ENCODE data around the gene ZNF605. TPM values are rescaled to one million over a fixed set of nuclear protein-coding genes. Genes with fewer than 3 reads are reported as not detected.
A peak's percentile ranks its signal among the peaks of the same experiment; 100 is the strongest.

Gene ZNF605
- polyA plus RNA-seq (2012; ENCODE audit: insufficient read length, low read depth) = 4.7 TPM

DNA sequence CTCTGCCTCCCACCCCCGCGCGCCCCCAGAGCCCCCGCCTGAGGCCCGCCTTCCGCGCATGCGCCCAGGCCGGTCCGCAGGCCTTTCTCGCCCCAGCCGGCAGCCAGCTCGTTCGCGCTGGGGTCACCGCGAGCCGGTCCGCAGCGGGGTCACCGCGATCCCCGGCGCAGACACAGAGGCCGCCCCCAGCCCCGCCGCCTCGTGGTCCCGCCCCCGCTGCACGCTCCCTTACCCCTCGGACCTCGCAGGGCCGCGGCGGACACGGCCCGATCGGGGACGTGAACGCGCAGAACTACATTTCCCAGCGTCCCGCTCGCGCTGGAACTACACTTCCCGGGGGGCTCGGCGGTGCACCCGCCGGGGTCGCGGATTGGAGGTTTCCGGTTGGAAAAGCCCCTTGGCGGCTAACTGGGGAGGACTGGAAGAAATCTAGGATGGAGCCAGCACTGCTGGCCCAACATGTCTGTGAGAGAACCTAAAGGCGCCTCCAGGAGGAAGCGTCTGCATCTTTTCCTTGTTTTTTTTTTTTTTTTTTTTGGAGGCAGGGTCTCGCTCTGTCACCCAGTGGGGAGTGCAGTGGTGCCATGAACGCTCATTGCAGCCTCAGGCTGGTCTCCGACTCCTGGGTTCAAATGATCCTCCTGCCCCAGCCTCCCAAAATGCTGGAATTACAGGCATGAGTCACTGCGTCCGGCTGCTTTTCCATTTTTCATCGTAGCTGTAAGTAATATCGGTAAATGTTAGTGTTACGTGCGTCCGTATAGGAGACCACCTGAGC is at the start of gene ZNF605:
TSS of gene ZNF605 (minus strand) at position 296 of the 778 bp plus-strand sequence. CDS start 10,671 bp downstream, outside the sequence.
- TF ChIP-seq SIN3A (IDR thresholded peaks at IDR 0.05; ENCODE audit: borderline replicate concordance, insufficient read depth, low read length) = no peak
- TF ChIP-seq REST (IDR thresholded peaks at IDR 0.05; ENCODE audit: insufficient read depth in 1 of 2, low read depth in 2 of 2, low read length in 2 of 2) = no peak
- peak; percentile 41; the same call in 1 of the 2 replicates for TF ChIP-seq POLR2AphosphoS5 (IDR thresholded peaks at IDR 0.05; ENCODE audit: low read depth, low read length)
- peak; percentile 36 for TF ChIP-seq FOXP2 (optimal IDR thresholded peaks at IDR 0.05; ENCODE audit: borderline replicate concordance, extremely low read depth, extremely low read length, insufficient read depth)
- TF ChIP-seq TAF1 (IDR thresholded peaks at IDR 0.05; ENCODE audit: borderline replicate concordance, insufficient read depth, low read length) = no peak

DNA sequence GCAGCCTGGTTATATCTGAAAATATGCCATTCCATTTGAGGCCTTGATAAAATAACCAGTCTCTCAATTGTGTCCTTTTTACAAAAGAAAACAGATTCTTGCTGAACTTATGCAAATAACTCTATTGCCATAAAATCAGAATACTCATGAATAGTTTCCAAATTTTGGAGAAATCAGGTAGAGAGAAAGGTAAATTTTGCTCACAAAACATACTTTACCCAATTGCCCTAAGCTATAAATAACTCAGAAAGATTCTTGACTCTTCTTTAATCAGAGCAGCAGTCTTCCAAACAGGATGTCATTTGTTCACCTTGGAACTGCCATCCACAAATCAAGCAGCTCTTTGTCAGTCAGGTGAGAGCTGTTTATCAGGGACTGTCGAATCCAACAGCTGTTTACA is 42.6 kb upstream of the ZNF605 start:
- TF ChIP-seq POLR2AphosphoS5 (IDR thresholded peaks at IDR 0.05; ENCODE audit: low read depth, low read length) (no peak), FOXP2 (optimal IDR thresholded peaks at IDR 0.05; ENCODE audit: borderline replicate concordance, extremely low read depth, extremely low read length, insufficient read depth) (no peak), REST (IDR thresholded peaks at IDR 0.05; ENCODE audit: insufficient read depth in 1 of 2, low read depth in 2 of 2, low read length in 2 of 2) (no peak), SIN3A (IDR thresholded peaks at IDR 0.05; ENCODE audit: borderline replicate concordance, insufficient read depth, low read length) (no peak)

DNA sequence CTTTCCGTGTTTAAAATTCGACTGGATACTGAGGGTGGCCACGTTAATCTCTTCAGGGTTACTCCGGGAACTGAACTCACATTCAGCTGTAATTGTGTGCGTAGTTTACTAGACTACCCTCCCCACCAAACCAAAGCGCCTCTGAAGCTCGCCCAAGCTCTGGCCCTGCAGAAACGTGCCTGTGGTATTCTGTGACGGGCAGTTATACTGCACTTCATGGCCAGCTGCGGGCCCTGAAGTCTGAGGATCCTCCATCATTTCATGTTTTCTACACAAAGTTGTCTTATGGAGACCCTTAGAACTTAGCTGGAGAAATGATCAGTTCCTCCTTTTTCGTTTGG is 30.7 kb upstream of the ZNF605 start:
- TF ChIP-seq POLR2AphosphoS5 (IDR thresholded peaks at IDR 0.05; ENCODE audit: low read depth, low read length) (no peak), REST (IDR thresholded peaks at IDR 0.05; ENCODE audit: insufficient read depth in 1 of 2, low read depth in 2 of 2, low read length in 2 of 2) (no peak), FOXP2 (optimal IDR thresholded peaks at IDR 0.05; ENCODE audit: borderline replicate concordance, extremely low read depth, extremely low read length, insufficient read depth) (no peak), SIN3A (IDR thresholded peaks at IDR 0.05; ENCODE audit: borderline replicate concordance, insufficient read depth, low read length) (no peak), TAF1 (IDR thresholded peaks at IDR 0.05; ENCODE audit: borderline replicate concordance, insufficient read depth, low read length) (no peak)

DNA sequence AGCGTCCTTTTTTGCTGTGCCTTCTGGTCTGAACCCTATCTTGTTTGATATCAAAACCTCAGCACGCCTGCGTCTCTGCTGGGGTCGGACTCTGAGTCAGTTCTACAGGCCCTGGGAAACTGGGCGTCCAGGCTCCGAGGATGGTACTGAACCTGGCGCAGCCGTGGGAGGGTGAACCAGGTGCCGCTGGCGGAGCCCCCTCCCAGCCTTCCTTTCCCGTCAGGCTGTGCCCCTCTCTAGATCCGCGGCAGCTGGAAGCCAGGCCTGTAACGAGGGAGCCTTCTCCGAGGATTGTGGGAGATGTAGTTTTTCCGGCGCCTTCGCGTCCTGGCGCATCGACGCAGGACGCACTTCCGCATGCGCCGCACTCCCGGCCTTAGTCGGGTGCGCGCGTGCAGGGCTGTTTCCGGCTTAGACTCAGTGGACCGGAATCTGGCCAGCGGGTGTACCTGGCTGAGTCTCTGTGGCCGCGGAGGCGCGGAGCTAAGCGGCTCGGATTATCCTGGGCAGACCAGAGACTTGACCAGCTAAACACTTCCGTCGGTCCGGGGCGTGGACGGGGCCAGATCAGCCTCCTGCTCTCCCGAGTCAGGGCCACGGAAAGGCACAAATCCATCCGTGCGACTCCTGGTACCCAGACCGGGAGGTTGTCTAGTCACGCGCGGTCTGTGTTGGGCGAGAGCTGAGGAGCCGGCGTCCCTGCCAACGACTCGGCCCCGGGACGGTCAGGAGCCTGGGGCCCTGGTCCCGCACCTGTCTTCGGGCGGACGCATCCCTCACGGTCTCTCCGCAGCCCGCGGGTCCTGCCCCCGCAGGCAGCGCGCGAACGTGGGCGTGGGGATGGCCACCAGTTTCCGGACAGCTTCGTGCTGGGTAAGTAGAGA is 30.1 kb upstream of the ZNF605 start, which contains the start of gene ZNF26:
TSS of gene ZNF26 (plus strand) at position 367 of the 884 bp plus-strand sequence. CDS start at position 841, 474 bp downstream.
- no peak for TF ChIP-seq SIN3A (IDR thresholded peaks at IDR 0.05; ENCODE audit: borderline replicate concordance, insufficient read depth, low read length)
- TF ChIP-seq POLR2AphosphoS5 (IDR thresholded peaks at IDR 0.05; ENCODE audit: low read depth, low read length) = peak; percentile 88
- TF ChIP-seq FOXP2 (optimal IDR thresholded peaks at IDR 0.05; ENCODE audit: borderline replicate concordance, extremely low read depth, extremely low read length, insufficient read depth) = peak; percentile 76
- no peak for TF ChIP-seq TAF1 (IDR thresholded peaks at IDR 0.05; ENCODE audit: borderline replicate concordance, insufficient read depth, low read length)
- TF ChIP-seq REST (IDR thresholded peaks at IDR 0.05; ENCODE audit: insufficient read depth in 1 of 2, low read depth in 2 of 2, low read length in 2 of 2) = 0 out of 4 replicates have a peak, but pooled peaks of 1 of the 2 experiments have one; percentile 29

Measured in PFSK-1 (cell line).